ENCODE results near the gene C15orf62. TPM values are rescaled to one million over a fixed set of nuclear protein-coding genes. Genes with fewer than 3 reads are reported as not detected.
A peak's percentile ranks its signal among the peaks of the same experiment; 100 is the strongest.

The C15orf62 gene
- total and polyA plus RNA-seq, 2 experiments from 2014 or later: 1.6 to 2.8 TPM

DNA sequence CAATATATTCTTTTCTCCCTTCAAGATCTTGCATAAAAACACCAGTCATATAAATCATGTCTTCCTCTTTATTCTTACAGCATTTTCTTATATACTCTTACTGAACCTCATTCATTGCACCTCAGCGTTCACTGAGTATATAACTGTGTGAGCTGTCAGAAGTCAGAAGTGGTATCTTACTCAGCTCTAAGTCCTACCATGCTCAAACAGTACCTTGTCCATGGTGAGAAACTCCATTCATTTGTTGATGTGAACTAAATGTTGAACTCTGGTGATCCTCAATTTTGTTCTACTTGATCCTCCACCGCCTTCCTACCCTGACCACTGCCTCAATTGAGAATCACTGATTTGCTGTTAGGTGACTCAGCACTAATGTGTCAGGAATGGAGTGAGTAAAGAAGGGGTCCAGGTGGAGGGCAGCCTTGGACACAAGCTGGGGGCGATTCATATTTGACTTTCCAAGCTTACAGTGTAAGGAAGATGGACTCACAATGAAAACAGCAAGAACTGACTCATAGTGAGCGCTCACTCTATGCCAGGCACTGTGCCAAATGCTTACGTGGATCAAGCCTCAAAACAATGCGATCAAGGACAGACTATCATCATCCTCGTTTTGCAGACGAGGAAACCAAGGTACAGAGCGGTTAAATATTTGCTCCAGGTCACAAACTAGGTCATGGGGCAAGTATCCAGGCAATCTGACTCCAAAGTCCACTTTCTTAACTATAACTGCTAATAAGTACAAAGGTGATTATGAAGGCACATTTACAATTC lies 23.6 kb downstream of the C15orf62 start:
- Histone ChIP-seq H3K4me3 (no peak overlapping the region), H3K27me3 (no peaks in the 10 kb centered on the region), H3K36me3 (no peaks in the 10 kb centered on the region), H3K9me3 (ENCODE audit: low read depth) (no peaks in the 10 kb centered on the region), H3K27ac (no peak overlapping the region), H3K4me1 (ENCODE audit: low read depth) (no peaks in the 10 kb centered on the region)
- peak in 1 of 2 donors; percentile 95 for DNase-seq (ENCODE audit: low read depth in 1 of 2, low spot score in 1 of 2)
- TF ChIP-seq, protein P1, sequence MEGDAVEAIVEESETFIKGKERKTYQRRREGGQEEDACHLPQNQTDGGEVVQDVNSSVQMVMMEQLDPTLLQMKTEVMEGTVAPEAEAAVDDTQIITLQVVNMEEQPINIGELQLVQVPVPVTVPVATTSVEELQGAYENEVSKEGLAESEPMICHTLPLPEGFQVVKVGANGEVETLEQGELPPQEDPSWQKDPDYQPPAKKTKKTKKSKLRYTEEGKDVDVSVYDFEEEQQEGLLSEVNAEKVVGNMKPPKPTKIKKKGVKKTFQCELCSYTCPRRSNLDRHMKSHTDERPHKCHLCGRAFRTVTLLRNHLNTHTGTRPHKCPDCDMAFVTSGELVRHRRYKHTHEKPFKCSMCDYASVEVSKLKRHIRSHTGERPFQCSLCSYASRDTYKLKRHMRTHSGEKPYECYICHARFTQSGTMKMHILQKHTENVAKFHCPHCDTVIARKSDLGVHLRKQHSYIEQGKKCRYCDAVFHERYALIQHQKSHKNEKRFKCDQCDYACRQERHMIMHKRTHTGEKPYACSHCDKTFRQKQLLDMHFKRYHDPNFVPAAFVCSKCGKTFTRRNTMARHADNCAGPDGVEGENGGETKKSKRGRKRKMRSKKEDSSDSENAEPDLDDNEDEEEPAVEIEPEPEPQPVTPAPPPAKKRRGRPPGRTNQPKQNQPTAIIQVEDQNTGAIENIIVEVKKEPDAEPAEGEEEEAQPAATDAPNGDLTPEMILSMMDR (IDR thresholded peaks at IDR 0.05; ENCODE audit: low read depth, low read length): no peak

DNA sequence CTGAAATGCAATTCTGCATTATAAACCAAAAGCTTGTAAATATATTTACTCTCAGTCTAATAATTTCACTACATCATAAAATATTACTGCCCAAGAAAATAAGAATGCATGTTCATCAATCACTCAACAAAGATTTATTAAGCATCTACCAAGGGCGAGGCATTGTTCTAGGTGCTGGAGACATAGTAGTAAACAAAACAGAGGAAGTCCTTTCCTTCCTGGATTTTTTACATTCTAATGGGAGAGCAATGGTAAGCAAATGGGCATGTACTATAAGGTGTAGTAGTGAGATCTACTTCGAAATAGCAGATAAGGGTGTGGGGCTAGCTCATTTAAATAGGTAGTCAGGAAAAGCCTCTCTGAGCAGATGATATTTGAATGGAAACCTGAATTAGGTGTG lies 26.3 kb downstream of the C15orf62 start:
- no peak overlapping the region for H3K27ac ChIP-seq
- TF ChIP-seq, protein P1 (IDR thresholded peaks at IDR 0.05; ENCODE audit: low read depth, low read length): no peak
- H3K36me3 ChIP-seq: no peaks in the 10 kb centered on the region
- H3K4me3 ChIP-seq: no peak overlapping the region
- no peaks in the 10 kb centered on the region for H3K27me3 ChIP-seq
- DNase-seq (ENCODE audit: low read depth in 1 of 2, low spot score in 1 of 2): no peak
- no peaks in the 10 kb centered on the region for H3K4me1 ChIP-seq (ENCODE audit: low read depth)
- H3K9me3 ChIP-seq (ENCODE audit: low read depth): no peaks in the 10 kb centered on the region

DNA sequence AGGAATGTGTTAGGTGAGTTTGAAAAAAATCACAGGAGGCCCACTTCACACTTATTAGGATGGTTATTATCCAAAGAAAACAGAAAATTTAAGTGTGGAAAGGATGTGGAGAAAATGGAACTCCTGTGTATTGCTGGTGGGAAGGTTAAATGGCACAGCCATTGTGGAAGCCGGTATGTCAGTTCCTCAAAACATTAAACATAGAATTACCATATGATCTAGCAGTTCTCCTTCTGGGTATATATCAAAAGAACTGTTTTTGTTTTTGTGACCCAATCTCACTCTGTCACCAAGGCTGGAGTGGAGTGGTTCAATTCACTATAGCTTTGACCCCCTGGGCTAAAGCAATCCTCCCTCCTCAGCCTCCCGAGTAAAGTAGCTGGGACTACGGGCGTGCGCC lies 26.7 kb downstream of the C15orf62 start:
- Histone ChIP-seq H3K36me3 (no peaks in the 10 kb centered on the region), H3K27me3 (no peaks in the 10 kb centered on the region), H3K9me3 (ENCODE audit: low read depth) (no peaks in the 10 kb centered on the region), H3K4me3 (no peak overlapping the region), H3K4me1 (ENCODE audit: low read depth) (no peaks in the 10 kb centered on the region), H3K27ac (no peak overlapping the region)
- DNase-seq (ENCODE audit: low read depth in 1 of 2, low spot score in 1 of 2): no peak
- TF ChIP-seq, protein P1 (IDR thresholded peaks at IDR 0.05; ENCODE audit: low read depth, low read length): no peak

DNA sequence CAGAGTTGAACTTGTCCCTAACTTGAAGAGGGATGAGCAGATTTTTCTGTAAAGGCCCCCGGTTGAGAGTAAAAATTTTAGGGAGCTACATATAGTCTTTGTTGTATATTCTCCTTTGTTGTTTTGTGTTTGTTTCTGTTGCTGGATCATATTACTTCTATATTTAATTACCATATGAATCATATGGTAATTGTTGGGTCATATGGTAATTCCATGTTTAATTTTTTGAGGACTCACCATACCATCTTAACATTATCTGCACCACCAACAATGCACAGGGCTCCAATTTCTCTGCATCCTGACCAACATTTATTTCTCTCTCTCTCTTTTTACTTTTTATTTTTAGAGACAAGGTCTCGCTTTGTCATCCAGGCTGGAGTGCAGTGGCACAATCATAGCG lies 29.7 kb downstream of the C15orf62 start:
- TF ChIP-seq, protein P1 (IDR thresholded peaks at IDR 0.05; ENCODE audit: low read depth, low read length): no peak
- Histone ChIP-seq H3K9me3 (ENCODE audit: low read depth) (no peaks in the 10 kb centered on the region), H3K36me3 (no peaks in the 10 kb centered on the region), H3K4me1 (ENCODE audit: low read depth) (no peaks in the 10 kb centered on the region), H3K27ac (no peak overlapping the region), H3K27me3 (no peaks in the 10 kb centered on the region), H3K4me3 (no peak overlapping the region)
- no peak for DNase-seq (ENCODE audit: low read depth in 1 of 2, low spot score in 1 of 2)

DNA sequence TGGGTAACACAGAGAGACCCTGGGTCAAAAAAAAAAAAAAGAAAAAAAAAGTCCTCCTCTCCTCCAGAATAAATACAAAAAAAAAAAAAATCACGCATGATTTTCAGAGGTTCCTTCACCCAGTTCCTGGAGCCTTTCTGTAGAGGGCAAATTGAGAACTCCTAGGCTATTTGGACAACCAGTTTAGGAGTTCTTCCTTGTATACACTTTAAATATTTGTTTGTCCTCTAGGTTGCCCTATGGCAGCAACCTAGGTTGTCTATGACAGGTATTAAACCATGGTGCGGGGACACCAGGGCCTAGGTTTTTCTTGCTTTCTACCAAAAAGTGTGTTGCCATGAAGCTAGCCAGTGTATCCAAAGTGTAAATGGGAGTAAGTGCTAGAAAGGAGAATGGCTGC lies 33.3 kb downstream of the C15orf62 start:
- H3K27me3 ChIP-seq: no peaks in the 10 kb centered on the region
- no peaks in the 10 kb centered on the region for H3K36me3 ChIP-seq
- no peak overlapping the region for H3K4me3 ChIP-seq
- H3K9me3 ChIP-seq (ENCODE audit: low read depth): no peaks in the 10 kb centered on the region
- TF ChIP-seq, protein P1 (IDR thresholded peaks at IDR 0.05; ENCODE audit: low read depth, low read length): no peak
- DNase-seq (ENCODE audit: low read depth in 1 of 2, low spot score in 1 of 2): no peak
- H3K27ac ChIP-seq: no peak overlapping the region
- peaks cover 5% of the 10 kb centered on the region for H3K4me1 ChIP-seq (ENCODE audit: low read depth)
